ENCODE results near the gene GPC6. TPM values are rescaled to one million over a fixed set of nuclear protein-coding genes. Genes with fewer than 3 reads are reported as not detected.

The GPC6 gene
- total and polyA plus RNA-seq, 9 of the 15 experiments (the other 6 are each of a cell fraction or from before 2014, with no cell fraction given): under 0.01 to 0.20 (median 0.01) TPM; not detected in 4

GRCh38 chr13:94305934-94306333, 1079.3 kb downstream of the GPC6 start:
- Histone ChIP-seq H4K20me1 (replicated peaks; ENCODE audit: control insufficient read depth, insufficient read depth, low read length) (no peaks in the 10 kb centered on the region), H3K4me2 (ENCODE audit: insufficient read depth, low read length) (no peak overlapping the region), H3K27me3 (ENCODE audit: control insufficient read depth in 2 of 2, insufficient read depth in 2 of 2, low read length in 2 of 2) (no peaks in the 10 kb centered on the region), H2AFZ (ENCODE audit: low read depth, low read length) (no peak overlapping the region), H3K27ac (ENCODE audit: extremely low read depth, low read depth, low read length) (no peak overlapping the region), H3K9ac (ENCODE audit: insufficient read depth in 1 of 2, low read depth in 2 of 2, low read length in 2 of 2) (no peak overlapping the region), H3K4me3 (no peak overlapping the region), H3K4me1 (replicated peaks in 1 of 2; ENCODE audit: control insufficient read depth in 2 of 2, insufficient read depth in 2 of 2, low read length in 2 of 2) (no peaks in the 10 kb centered on the region), H3K9me1 (ENCODE audit: control insufficient read depth, insufficient read depth, low read length) (no peaks in the 10 kb centered on the region), H3K9me3 (replicated peaks; ENCODE audit: control insufficient read depth, insufficient read depth, low read depth, low read length) (no peaks in the 10 kb centered on the region), H3K79me2 (ENCODE audit: control insufficient read depth, insufficient read depth, low read length) (no peaks in the 10 kb centered on the region), H3K36me3 (ENCODE audit: control insufficient read depth, insufficient read depth, low read length) (no peaks in the 10 kb centered on the region)
- CTCF ChIA-PET (ENCODE audit: low intra/inter-chr PET ratio): no interaction called here
- TF ChIP-seq ZBTB34 (CRISPR knock-in tag; IDR thresholded peaks at IDR 0.05) (no peak), ZNF512 (tag; IDR thresholded peaks at IDR 0.05) (no peak), ZKSCAN1 (IDR thresholded peaks at IDR 0.05; ENCODE audit: low read depth, low read length) (no peak), SRSF9 (IDR thresholded peaks at IDR 0.05; ENCODE audit: borderline replicate concordance, low read depth, low read length) (no peak), CBX5 (IDR thresholded peaks at IDR 0.05; ENCODE audit: borderline replicate concordance, low read depth) (no peak), CCAR2 (IDR thresholded peaks at IDR 0.05; ENCODE audit: low read depth, low read length) (no peak), ZNF76 (CRISPR knock-in tag; IDR thresholded peaks at IDR 0.05; ENCODE audit: borderline replicate concordance) (no peak), CUX1 (CRISPR knock-in tag; IDR thresholded peaks at IDR 0.05) (no peak)
- POLR2A ChIA-PET: no interaction called here
- DNase-seq (ENCODE audit: extremely low read depth in 1 of 4, low spot score in 3 of 4): no peak
- intact Hi-C loops (cut with micrococcal nuclease): no loop called here
- in situ Hi-C loops (cut with MboI): no loop called here
- no peak for ATAC-seq
- no TSS peak for BruUV-seq (replicated peaks)
- 0% methylated on average over 4 of the region's 4 CpGs for WGBS (ENCODE audit: insufficient coverage, low coverage, missing lambda C conversion rate)
- FAIRE-seq: no peak
